Neutrophil (primary cell): ENCODE data around the gene ASCL2.
A peak's percentile ranks its signal among the peaks of the same experiment; 100 is the strongest.

Experiments
- H3K27ac ChIP-seq: fragments of 200-600 bp; sonication (generic); 2 replicates; pipeline ENCODE4 v1.5.1; 2016; ENCODE audit warnings: mild to moderate bottlenecking, moderate library complexity
- H3K27me3 ChIP-seq: fragments of 200-600 bp; sonication (generic); 2 replicates; pipeline ENCODE4 v1.6.0; 2016; ENCODE audit warnings: mild to moderate bottlenecking
- H3K36me3 ChIP-seq: fragments of 200-600 bp; sonication (generic); 2 replicates; pipeline ENCODE4 v1.5.1; 2017
- H3K4me1 ChIP-seq, 2 experiments: fragments of 200-600 bp in 1 of 2; sonication (generic) in 1 of 2; 1 replicate in 1 of 2; 2 replicates in 1 of 2; pipeline versions ENCODE4 v1.5.1 to v1.6.1; 2013 to 2016; ENCODE audit warnings: low read depth in 1 of 2, low read length in 1 of 2, mild to moderate bottlenecking in 1 of 2, moderate library complexity in 1 of 2; ENCODE audit not compliant: control insufficient read depth in 1 of 2, insufficient read depth in 1 of 2
- H3K4me3 ChIP-seq, 2 experiments: fragments of 200-600 bp in 1 of 2; sonication (generic) in 1 of 2; 1 replicate in 1 of 2; 2 replicates in 1 of 2; pipeline ENCODE4 v1.5.1; 2013 to 2016; ENCODE audit warnings: low read depth in 1 of 2, low read length in 1 of 2, mild to moderate bottlenecking in 1 of 2, moderate library complexity in 1 of 2
- H3K9me3 ChIP-seq: fragments of 200-600 bp; sonication (generic); 2 replicates; pipeline ENCODE4 v1.5.1; 2016
- TF ChIP-seq, protein P1 (sequence below): fragments of 200-600 bp; sonication (generic); IDR thresholded peaks from 2 replicates; pipeline ENCODE4 v1.5.1; 2016; ENCODE audit warnings: antibody characterized with exemption

Gene ASCL2

DNA sequence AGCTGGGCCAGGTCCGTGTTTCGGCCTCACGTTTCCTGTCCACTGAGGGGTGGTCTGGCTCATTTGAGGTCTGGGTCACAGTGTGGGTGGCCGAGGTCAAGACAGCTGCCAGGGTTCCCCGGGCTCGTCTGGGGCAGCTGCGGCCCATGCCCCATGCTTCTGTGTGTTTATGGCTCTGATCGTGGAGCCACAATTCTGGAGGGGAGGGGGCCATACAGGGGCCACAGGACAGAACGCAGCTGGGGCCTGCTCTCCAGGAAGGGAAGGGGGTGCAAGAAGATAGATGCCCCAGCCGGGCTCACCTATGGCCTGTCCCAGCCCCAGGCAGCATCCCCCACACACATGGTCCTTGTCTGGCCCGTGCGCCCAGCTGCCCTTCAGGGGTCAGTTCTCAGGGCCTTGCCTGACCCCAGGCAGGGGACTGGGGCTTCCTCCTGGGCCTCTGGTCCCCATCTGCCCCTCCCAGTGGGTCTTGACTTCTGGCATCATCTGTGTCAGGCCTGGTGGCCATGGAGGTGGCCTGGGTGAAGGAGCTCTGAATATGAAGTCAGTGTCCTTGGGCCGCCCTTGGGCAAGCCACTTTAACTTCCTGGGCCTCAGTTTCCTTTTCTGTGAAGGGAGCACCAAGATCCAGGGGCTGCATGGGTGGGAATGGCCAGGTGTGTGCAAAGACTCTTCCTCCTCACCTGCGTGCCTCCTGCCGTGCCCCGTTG lies 39.8 kb upstream of the ASCL2 start:
- no peak overlapping the region for H3K4me3 ChIP-seq
- no peaks in the 10 kb centered on the region for H3K27me3 ChIP-seq
- peaks cover 27 to 29% of the 10 kb centered on the region in 2 experiments for H3K4me1 ChIP-seq
- TF ChIP-seq, protein P1, sequence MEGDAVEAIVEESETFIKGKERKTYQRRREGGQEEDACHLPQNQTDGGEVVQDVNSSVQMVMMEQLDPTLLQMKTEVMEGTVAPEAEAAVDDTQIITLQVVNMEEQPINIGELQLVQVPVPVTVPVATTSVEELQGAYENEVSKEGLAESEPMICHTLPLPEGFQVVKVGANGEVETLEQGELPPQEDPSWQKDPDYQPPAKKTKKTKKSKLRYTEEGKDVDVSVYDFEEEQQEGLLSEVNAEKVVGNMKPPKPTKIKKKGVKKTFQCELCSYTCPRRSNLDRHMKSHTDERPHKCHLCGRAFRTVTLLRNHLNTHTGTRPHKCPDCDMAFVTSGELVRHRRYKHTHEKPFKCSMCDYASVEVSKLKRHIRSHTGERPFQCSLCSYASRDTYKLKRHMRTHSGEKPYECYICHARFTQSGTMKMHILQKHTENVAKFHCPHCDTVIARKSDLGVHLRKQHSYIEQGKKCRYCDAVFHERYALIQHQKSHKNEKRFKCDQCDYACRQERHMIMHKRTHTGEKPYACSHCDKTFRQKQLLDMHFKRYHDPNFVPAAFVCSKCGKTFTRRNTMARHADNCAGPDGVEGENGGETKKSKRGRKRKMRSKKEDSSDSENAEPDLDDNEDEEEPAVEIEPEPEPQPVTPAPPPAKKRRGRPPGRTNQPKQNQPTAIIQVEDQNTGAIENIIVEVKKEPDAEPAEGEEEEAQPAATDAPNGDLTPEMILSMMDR = no peak
- H3K36me3 ChIP-seq = peaks cover 18% of the 10 kb centered on the region
- no peaks in the 10 kb centered on the region for H3K9me3 ChIP-seq
- H3K27ac ChIP-seq = no peak overlapping the region

DNA sequence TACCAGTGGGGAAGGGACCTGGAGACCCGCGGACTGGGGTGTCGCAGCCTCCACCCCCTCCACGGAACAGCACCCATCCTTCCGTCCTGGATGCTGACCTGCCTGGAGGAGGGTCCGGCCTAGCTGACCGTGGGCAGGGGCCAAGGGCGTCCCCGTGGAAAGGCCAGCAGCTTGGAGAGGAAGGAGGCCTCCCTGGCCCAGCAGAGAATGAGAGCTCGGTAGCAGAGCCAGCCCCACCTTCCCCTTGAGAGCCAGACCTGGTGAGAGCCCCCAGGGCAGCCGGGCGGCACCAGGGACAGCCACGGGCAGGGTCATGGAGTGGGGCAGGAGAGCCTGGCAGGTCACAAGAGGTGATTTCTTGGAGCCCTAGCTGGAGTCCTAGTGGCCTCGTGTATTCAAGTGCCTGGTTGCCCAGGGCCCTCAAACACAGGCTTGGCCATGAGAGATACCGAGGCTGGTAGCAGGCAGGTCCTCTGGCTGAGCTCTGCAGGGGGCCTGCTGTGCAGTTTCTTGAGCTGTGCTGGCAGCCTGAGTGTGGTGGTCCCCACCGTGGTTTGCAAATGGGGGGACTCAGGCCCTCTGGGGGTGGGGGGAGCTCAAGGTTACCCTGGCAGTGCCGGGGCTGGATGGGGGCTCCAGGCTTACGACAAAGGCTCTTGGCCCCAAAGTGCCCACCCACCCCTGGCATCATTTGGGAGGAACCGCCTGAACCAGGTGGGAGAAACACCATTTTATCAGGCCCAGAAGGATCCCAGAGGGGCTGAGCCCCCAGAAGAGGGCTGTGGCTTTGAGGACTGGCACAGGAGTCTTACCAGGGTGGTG lies 39.1 kb upstream of the ASCL2 start:
- no peak overlapping the region for H3K4me3 ChIP-seq
- no peaks in the 10 kb centered on the region for H3K27me3 ChIP-seq
- TF ChIP-seq, protein P1 = no peak
- no peaks in the 10 kb centered on the region for H3K9me3 ChIP-seq
- peaks cover 35 to 37% of the 10 kb centered on the region in 2 experiments for H3K4me1 ChIP-seq
- no peak overlapping the region for H3K27ac ChIP-seq
- H3K36me3 ChIP-seq = peaks cover 12% of the 10 kb centered on the region

DNA sequence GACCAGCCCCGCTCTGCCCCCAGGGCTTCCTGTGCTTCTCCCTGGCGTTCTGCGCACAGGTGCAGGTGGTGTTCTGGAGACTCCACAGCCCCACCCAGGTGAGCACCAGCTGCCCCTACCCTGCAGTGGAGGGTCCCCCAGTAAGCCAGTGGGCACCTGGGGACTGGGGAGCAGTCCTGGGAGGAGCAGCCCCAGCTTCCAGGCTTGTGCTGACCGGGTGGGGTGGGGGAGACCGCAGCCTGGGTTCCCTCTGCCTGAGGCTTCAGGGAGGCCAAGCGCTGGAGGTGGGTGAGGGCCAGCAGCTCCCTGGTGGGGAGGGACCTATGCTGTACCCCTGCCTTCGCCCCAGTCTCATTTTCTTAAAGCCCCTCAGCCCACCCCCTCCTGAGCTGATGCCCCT lies 38.3 kb upstream of the ASCL2 start:
- Histone ChIP-seq H3K27ac (no peak overlapping the region), H3K4me3 (no peak overlapping the region), H3K27me3 (no peaks in the 10 kb centered on the region), H3K36me3 (peaks cover 7% of the 10 kb centered on the region), H3K9me3 (no peaks in the 10 kb centered on the region), H3K4me1 (peaks cover 43 to 44% of the 10 kb centered on the region in 2 experiments)
- TF ChIP-seq, protein P1 = no peak

DNA sequence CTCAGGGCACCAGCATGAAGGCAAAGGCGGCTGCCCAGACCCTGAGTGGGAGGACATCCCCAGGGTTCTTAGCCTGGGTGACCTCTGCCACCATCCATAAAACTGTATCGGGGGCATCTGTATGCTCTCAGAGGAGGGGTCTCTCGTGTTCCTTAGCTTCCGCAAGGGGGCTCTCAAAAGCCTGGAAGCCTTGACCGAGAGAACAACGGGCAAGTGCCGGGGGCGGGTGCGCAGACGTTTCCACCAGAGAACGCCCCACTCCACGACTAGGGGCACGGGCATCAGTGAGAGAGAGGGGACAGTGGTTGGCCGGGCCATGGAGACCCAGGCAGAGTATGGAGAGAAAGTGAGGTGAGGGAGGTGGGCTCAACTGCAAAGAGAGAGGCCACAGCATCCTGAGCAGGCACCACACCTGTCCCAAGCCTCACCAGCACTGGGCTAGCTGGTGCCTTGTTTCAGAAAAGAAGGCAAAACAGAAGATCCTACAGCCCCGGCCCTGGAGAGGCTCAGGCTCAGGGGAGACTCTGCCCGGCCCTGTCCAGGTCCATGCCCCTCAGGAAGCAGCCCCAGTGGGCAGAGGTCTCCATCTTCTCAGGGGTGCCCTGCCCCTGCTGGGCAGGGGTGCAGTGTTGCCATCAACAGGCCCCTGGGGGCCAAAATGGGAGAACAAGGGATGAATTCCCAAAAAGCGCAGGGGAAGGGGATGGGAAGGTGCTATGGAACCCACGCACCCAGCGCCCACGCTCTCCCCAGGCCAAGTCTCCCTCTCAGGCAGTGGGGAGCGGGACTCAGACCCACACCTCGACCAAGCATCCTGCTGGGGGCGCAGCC lies 37.3 kb upstream of the ASCL2 start:
- Histone ChIP-seq H3K9me3 (no peaks in the 10 kb centered on the region), H3K36me3 (peaks cover 4% of the 10 kb centered on the region), H3K4me3 (peak overlapping the region in 1 of 2 experiments; percentile 27), H3K4me1 (peaks cover 53 to 54% of the 10 kb centered on the region in 2 experiments), H3K27ac (peak overlapping the region; percentile 97), H3K27me3 (no peaks in the 10 kb centered on the region)
- TF ChIP-seq, protein P1 = no peak

DNA sequence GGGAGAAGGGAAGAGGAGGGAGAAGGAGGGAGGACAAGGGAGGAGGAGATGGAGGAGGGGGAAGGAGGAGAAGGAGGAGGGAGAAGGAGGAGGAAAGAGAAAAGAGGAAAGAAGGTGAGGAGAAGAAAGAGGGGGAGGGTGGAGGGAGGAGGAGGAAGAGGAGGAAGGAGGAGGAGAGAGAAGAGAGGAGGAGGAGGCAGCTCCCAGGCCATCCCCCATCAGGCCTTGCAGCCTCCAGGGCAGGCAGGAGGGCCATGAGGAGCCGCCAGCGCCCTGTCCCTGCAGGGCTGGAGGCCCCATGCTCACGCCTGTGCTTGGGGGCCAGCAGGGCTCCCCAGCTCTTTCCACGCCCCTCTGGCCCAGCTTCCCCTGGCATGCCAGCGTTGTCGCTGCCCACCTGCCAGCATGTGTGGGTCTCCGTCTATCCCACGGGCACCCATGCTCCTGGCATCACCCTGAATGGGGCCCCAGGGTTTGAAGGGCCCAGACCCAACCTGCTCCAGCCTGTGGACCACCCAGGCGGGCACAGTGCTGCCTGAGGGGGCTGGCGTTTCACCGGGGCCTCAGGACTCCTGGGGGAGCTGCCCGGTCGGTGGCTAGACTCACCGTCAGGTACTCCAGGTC lies 36.6 kb upstream of the ASCL2 start:
- Histone ChIP-seq H3K27me3 (no peaks in the 10 kb centered on the region), H3K9me3 (no peaks in the 10 kb centered on the region), H3K4me1 (peaks cover 60 to 62% of the 10 kb centered on the region in 2 experiments), H3K36me3 (peaks cover 4% of the 10 kb centered on the region), H3K4me3 (peak overlapping the region in 1 of 2 experiments; percentile 27), H3K27ac (peak overlapping the region; percentile 97)
- TF ChIP-seq, protein P1 = no peak
